G401.6 (cell line): Measurements from ENCODE around the gene XRRA1.
"Not testable (repeated sequence)": the region's sequence is repeated elsewhere in the genome, so short reads cannot be mapped to it uniquely, and the experiment has no call there.

Source experiments
- FAIRE-seq: peaks from 2 replicates; lab custom pipeline; 2012; peaks lifted over from hg19 to GRCh38; lab: Jason Lieb, UNC

The XRRA1 gene

DNA sequence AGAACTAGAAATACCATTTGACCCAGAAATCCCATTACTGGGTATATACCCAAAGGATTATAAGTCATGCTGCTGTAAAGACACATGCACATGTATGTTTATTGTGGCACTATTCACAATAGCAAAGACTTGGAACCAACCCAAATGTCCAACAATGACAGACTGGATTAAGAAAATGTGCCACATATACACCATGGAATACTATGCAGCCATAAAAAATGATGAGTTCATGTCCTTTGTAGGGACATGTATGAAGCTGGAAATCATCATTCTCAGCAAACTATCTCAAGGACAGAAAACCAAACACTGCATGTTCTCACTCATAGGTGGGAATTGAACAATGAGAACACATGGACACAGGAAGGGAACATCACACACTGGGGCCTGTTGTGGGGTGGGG lies 55.9 kb downstream of the XRRA1 start:
- FAIRE-seq = not testable (repeated sequence)

DNA sequence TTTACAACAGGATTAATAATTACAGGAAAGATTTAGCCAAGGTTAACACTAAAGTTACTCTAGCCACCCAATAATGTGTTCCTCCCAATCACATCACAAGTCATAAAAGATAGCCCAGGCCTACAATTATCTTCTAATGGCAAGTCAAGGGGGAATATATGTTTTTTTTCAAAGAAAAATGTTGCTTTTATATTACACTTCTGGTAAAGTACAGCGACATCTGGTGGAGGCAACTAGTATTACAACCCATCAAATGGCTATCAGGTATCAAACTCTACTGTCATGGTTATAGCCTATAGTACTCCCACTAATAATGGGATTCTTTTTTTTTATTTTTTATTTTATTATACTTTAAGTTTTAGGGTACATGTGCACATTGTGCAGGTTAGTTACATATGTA lies 71.8 kb downstream of the XRRA1 start:
- FAIRE-seq = no peak

DNA sequence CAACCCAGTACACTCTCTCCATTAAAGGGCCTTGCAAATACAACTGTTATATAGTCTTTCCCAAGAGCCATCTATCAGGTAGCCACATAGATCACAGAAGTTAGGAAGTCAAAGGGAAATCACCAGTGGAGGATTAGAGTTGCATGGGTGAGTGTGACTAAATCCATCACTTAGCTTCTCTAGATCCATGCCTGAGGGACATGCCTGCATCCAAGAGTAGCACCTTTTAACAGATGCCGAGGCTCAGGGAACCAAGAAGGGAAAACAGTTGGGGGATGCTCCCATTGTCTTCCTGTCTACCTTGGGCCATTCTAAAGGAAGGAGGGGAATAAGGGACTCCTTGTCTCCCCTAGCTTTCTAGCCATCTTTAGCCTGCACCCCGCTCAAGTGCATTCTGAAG lies 77.9 kb downstream of the XRRA1 start:
- FAIRE-seq = no peak

DNA sequence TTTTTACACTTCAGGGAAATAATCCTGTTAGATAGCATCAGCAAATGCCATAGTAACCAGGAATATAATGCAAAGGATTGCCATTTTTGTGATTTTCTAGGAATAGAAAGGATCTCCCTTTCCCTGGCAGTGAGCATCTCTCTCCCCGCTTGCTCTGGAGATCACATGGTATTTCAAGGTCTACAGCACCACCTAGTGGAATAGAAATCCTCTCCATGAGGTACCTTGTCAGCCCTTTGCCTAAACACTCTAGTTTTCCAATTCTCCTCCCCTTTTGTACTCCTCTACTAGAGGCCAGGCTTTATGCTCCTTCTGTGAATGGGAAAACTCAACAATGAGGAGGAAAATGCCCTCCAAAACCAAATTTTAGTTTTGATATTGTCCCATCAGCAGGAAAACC lies 78.4 kb downstream of the XRRA1 start:
- FAIRE-seq = peak; percentile 66

DNA sequence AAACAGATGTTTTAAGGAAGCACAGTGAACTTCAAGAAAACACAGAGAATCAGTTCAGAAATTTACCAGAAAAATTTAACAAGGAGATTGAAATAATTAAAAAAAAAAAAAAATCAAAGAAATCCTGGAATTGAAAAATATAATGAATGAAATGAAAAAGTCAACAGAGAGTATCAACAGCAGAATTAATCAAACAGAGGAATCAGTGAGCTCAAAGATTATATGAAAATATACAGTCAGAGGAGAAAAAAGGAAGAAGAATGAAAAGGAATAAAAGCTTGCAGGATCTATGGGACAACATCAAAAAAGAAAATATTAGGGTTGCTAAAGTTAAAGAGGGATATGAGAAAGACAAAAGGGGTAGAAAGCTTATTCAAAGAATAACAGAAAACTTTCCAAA lies 82.3 kb downstream of the XRRA1 start:
- FAIRE-seq = peak; percentile 34

DNA sequence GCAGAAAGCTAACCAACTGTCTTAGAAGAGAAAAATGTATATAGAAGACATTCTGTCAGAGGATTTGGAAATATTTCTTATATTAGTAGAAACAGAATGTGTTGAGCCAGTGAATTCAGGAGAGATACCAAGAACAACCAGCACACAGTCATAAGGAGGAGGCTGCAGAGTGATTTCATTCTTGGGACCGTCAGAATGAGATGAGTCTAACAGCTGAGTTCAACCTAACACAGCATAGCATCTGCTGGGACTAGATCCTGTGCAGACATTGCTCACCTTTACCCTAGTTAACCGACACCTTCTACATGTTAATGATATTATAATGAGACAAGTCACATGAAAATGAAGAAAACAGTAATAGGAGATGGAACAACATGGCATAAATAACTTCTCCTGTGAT lies 85.5 kb downstream of the XRRA1 start:
- no peak for FAIRE-seq

DNA sequence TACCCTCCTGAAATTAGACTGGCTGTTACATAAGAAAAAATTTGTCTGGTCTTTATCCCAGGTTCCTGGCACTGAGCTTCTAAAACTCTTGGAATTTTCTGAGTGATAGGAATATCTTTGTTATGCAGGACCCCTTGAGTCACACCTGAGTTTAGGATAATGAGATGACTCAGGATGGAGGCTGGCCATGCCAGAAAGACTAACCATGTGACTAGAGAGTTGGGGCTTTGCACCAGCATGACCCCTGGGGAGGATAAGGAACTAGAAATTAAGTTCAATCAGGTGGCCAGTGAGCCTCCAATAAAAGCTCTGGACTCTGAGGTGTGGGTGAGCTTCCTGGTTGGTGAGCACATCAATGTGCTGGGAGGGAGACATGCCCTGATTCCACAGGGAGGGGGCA lies 88.1 kb downstream of the XRRA1 start:
- FAIRE-seq = no peak

DNA sequence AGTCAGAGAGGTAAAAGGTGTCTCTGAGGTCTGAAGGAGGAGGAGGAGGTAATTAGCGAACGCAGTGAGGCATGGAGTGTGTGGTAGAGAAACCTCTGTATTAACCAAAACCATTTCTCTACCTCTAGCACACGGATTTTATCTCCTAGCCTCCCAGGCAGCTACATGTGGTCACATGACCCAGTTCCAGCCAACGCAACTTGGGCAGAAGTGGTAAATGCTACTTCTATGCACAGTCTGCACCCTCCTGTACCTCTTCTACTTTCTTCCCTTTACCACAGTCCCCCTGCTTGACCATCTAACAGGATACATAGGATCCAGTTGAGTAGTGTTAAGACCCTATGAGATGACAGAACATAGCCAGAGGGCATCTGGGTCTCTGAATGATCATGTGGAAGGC lies 95.7 kb downstream of the XRRA1 start:
- FAIRE-seq = no peak

DNA sequence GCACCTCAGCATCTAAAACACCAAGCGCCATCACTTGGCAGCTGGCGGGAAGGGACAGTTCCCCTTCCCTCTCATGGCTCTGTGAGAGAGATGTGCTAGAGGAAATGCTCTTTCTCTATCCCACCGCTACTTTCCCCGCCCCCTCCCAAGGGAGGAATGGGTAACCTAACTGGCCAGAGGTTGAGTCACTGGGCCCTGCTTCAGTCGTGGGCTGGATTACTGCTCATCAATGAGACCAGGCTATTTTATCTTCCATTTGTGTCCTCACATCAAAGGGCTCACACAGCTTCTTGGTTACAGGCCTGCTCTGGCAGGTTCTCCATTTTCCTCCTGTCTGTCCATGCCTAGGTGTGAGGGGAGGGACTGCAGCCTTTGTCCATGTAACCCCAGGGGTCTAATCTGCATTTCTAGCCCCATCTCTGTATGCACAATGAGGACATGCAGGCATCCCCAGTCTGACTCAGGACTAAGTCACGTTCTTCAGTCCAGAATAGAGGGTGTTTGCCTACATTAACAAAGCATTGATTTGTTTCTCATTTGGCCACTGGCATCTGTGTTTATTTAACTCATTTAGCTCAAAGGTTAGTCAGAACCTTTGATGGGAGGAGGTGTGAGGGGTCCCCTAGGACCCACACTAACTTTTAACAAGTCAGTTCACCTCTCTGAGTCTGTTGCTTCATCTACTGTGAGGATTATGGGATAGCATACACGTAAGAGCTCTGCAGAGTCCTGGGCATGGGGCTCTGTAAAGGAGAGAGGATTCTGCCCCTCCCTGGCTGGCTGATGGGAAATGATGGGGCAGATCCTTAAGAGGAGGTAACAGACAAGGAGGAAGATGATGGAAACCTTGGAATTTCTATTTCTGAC lies 99.1 kb downstream of the XRRA1 start:
- FAIRE-seq = no peak

DNA sequence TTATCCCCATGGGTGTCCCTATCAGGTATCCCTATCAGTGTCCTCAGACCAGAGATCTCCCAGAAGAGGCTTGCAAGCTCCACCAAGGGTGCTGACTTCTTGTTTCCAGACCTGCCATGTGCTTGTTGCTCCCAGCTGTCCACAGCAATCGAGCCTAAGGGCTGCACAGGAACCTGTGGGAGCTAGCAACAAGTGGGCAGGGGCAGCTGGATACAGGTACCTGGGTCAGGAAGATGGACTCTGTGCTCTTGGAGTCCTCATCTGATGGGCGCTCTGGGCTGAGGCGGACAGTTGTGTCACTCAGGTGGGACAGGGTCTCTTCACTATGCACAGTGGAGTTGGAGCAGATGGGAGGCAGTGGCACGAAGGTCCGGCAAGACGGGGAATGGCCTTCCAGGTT lies 101.0 kb downstream of the XRRA1 start:
- no peak for FAIRE-seq

DNA sequence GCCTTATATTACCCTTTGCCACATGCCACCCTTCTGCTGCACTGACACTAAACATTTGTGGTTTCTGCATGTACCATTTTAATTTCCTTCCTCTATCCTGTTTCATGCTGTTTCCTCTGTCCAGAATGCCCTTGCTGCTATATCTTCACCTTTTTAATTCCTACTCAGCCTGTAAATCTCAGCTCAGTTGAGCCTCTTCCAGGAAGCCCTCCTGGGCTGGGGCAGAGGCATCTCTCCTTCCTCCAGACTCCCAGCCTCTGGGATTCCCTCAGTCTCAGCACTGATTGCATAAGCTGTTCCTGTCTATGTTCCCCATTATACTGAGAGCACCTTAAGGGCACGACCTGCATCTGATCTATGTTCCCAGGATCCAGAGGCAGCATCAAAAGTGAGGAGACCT lies 101.5 kb downstream of the XRRA1 start:
- no peak for FAIRE-seq

DNA sequence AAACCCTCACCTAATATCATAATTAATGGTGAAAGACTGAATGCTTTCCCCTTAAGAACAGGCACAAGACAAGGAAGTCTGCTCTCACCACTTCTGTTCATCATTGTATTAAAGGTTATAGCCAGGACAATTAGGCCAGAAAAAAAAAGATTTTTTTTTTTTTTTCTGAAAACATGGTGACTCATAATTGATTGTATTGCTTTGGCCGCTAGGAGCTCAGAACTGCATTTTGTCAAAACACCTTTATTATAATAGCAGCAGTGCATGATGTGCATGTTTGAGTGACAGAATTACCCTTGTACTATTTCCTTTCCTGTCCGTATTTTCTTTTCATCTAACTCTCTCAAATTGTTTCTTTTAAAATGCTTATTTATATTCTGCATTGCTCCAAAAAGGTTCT lies 102.1 kb downstream of the XRRA1 start:
- no peak for FAIRE-seq

DNA sequence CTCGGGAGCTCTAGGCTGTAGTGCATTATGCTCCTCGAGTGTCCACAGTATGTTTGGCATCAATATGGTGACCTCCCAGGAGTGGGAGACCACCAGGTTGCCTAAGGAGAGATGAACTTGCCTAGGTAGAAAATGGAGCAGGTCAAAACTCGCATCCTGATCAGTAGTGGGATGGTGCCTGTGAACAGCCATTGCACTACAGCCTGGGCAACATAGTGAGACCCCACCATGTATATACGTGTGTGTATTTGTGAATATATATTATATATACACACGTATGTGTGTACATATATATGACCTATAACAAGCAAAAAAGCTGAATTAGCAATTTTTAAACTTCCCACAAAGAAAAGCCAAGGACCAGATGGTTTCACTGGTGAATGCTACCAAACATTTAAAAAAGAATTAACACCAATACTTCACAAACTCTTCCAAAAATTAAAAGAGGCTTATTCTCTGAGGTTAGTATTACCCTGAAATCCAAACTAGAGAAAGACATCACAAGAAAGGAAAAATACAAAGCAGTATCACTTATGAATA lies 102.8 kb downstream of the XRRA1 start:
- no peak for FAIRE-seq

DNA sequence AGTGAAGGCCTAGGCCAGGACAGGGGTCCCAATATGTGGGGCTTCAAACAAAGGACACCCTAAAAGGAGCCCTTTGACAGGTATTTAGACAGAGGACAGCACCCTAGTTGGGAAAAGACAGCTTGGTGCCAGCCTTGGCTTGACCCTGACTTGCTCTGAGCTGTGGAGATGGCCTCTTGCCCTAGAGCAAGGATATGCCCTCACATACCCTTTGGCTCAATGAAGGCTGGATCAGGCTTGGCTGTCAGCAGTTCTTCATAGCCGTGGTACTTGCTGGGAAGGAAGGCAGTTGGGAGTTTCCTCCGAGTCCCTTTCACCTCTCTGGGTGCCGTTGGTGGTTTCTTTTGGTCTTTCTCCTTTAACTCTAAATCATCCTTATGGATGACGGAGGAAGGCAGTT lies 104.0 kb downstream of the XRRA1 start:
- no peak for FAIRE-seq

DNA sequence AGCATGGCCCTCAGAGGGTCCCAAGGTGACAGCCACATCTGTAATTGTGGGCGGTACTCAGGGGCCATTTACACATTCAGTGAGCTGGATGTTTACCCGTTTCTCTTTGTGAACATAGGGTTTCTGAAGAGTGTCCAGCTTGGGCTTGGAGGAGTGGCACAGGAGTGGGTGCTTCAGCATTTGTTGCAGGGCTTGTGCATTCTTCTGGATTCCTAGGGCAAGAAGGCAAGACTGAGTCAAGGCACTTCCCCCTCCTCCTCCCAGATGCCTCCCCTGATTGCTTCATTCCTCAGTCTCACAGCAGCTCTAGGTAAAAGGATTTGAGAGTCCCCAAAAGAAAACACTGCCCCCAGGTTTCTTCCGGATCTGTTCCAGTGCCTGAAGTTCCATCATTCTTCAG lies 104.8 kb downstream of the XRRA1 start:
- no peak for FAIRE-seq

DNA sequence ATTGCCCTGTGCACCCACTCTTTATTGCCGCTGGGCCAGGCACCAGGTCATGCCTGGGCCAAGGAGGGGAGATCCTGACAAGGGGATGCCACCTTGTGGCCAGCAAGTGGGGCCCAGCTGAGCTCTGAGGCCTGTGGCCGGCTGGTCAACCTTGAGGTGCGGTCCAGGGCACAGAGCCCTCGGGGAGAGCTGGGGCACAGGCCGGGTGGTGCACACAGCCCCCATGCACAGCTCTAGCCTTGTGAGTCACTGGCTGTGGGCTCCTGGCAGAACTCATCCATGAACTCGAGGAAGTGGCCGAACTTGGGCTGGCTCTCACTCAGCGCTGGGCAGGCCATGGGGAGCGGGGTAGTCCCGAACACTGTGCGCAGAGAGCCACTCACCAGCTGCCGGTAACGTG lies 105.9 kb downstream of the XRRA1 start:
- no peak for FAIRE-seq

DNA sequence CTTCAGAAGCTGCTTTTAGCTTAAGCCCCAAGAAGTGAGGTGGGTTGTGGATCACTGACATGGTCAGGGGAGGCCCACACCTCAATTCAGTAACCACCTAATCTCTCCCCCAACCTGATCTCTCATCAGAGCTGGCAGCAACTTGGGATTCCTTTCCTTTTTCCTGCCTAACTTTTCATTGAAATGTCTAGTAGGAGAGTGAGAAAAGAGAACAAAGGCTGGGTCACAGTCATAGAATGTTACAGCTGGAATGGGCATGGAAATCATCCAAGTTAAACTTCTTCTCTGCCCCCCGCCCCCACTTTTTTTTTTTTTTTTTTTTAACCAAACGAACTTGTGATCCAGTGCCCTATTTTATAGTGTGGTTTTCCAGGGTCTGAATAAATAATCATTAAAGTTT lies 108.4 kb downstream of the XRRA1 start:
- FAIRE-seq = no peak

DNA sequence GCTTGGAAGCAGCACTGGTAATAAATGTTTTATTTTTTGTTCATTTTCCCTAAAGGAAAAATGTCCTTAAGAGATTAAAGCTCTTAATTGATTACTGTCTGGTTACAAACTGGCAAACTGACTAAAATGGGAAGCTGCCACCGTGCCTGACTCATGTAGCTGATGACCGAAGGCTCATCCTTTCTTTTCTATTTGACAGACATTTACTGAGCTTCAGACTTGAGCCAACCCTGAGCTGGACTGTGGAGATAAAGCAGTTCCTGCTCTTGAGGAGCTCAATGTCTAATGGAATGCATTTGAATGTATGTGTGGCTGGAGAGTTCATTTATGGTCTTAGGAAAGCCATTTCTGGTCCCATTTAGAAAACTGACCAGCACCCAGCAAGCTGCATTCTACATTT lies 108.9 kb downstream of the XRRA1 start:
- FAIRE-seq = no peak

DNA sequence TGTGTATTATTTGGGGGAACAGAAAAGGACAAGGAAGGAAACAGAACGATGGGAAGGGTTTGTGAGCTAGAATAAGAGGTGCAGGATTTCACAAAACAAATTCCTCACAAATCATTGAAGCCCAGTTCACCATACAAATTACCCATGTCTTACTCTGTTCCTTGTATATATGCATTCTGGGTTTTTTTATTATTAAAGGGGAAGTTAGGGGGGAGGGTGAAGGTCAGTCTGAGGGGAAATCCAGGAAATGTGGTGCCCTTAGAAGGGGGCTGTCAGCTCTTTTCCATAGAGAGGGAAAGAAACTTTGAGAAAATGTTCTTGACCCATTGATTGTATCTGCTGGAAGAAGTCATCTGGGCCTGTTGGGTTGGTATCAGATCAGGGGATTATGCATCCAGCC lies 109.4 kb downstream of the XRRA1 start:
- FAIRE-seq = no peak

DNA sequence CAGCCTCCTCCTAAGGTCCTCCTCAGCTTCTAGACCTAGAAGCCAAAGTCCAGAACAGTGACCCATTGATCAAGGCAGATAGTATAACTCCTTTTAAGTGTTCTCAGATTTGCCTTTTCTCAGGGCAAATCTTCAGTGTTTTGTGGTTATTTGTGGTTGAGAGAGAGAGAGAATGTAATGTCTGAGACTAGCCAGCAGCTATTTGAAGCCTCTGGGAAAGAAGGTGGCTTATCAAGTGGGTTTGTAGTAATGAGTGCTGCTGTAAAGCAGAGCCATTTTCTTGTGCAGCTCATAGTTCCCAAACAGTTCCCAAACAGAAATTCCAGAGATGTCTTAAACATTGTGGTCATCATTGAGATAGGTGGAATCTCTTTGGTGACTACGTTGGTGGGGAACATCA lies 110.7 kb downstream of the XRRA1 start:
- no peak for FAIRE-seq

DNA sequence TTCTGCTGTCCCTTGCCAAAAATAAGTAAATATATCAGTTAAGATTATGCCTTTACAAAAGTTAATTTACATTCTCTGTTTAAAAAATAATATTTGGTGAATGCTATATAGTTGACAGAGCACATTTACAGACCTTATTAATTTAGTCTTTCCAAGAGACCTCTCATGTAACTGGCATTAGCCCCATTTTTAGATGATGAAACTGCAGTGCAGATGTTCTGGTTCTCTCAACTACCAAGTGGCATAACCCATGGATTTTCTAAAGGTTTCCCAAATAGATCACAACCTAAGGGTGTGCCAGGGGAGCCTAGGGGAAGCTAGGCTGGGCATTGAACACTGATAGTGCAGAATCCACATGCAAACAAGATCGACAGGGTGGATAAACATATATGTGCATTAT lies 111.7 kb downstream of the XRRA1 start:
- no peak for FAIRE-seq

DNA sequence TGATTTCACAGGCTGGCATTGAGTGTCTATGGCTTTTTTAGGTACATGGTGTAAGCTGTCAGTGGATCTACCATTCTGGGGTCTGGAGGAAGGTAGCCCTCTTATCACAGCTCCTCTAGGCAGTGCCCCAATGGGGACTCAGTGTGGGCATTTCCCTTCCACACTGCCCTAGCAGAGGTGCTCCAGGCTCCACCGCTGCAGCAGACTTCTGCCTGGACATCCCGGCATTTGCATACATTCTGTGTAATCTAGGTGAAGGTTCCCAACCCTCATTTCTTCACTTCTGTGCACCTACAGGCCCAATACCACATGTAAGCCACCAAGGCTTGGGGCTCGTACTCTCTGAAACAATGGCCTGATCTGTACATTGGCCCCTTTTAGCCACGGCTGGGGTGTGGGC lies 122.0 kb downstream of the XRRA1 start:
- FAIRE-seq = no peak

DNA sequence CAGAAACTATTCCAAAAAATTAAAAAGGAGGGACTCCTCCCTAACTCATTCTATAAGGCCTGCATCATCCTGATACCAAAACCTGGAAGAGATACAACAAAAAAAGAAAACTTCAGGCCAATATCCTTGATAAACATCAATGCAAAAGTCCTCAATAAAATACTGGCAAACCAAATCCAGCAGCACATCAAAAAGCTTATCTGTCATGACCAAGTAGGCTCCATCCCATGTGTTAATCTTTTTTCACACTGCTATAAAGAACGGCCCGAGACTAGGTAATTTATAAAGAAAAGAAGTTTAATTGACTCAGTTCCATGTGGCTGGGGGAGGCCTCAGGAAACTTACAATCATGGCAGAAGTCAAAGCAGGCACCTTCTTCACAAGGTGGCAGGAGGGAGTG lies 123.3 kb downstream of the XRRA1 start:
- not testable (repeated sequence) for FAIRE-seq

DNA sequence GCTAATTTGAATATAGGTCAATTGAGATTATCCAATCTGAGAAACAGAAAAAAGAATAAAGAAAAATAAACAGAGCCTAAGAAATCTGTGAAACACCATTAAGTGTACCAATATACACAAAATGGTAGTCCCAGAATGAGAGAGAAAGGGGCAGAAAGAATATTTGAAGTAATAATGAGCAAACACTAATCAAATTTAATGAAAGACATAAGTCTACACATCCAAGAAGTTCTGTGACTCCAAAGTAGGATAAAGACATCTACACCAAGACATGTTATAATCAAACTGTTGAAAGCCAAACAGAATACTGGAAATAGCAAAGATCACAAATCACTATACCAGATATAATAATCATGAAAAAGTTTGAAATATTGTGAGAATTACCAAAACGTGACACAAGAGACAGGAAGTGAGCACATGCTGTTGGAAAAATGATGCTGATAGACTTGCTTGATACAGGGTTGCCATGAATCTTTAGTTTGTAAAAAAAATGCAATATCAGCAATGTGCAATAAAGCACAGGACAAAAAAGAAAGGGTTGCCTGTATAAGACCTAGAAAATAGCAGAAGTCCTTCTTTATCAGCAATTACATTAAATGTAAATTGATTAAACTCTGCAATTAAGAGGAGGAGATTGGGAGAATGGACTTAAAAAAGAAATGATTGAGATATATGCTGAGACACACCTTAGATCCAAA lies 124.5 kb downstream of the XRRA1 start:
- no peak for FAIRE-seq
